ENCODE measurements around the gene C1QTNF1. TPM values are rescaled to one million over a fixed set of nuclear protein-coding genes. Genes with fewer than 3 reads are reported as not detected.

The C1QTNF1 gene
- total and polyA plus RNA-seq, 9 of the 15 experiments (the other 6 are each of a cell fraction or from before 2014, with no cell fraction given), result 0.09 TPM; not detected in 8

- TF ChIP-seq PHTF2 (CRISPR knock-in tag; IDR thresholded peaks at IDR 0.05), result no peak
- TF ChIP-seq ZZZ3 (IDR thresholded peaks at IDR 0.05), result no peak
- TF ChIP-seq SIRT6 (IDR thresholded peaks at IDR 0.05; ENCODE audit: low read depth, low read length), result no peak
- TF ChIP-seq, protein P1, sequence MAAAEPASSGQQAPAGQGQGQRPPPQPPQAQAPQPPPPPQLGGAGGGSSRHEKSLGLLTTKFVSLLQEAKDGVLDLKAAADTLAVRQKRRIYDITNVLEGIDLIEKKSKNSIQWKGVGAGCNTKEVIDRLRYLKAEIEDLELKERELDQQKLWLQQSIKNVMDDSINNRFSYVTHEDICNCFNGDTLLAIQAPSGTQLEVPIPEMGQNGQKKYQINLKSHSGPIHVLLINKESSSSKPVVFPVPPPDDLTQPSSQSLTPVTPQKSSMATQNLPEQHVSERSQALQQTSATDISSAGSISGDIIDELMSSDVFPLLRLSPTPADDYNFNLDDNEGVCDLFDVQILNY (CRISPR knock-in tag; IDR thresholded peaks at IDR 0.05), result no peak
- no peak for TF ChIP-seq SIX5 (IDR thresholded peaks at IDR 0.05; ENCODE audit: borderline replicate concordance in 1 of 2, insufficient read depth in 1 of 2, low read depth in 1 of 2, low read length in 2 of 2)
- TF ChIP-seq ZBTB8A (IDR thresholded peaks at IDR 0.05; ENCODE audit: partially characterized antibody), result no peak
- TF ChIP-seq NCOR1 (IDR thresholded peaks at IDR 0.05), result no peak
- TF ChIP-seq TAL1 (IDR thresholded peaks at IDR 0.05), result no peak
- TF ChIP-seq, protein P2, sequence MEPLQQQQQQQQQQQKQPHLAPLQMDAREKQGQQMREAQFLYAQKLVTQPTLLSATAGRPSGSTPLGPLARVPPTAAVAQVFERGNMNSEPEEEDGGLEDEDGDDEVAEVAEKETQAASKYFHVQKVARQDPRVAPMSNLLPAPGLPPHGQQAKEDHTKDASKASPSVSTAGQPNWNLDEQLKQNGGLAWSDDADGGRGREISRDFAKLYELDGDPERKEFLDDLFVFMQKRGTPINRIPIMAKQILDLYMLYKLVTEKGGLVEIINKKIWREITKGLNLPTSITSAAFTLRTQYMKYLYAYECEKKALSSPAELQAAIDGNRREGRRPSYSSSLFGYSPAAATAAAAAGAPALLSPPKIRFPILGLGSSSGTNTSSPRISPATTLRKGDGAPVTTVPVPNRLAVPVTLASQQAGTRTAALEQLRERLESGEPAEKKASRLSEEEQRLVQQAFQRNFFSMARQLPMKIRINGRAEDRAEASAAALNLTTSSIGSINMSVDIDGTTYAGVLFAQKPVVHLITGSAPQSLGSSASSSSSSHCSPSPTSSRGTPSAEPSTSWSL (CRISPR knock-in tag; IDR thresholded peaks at IDR 0.05; ENCODE audit: borderline replicate concordance), result no peak
- no peak for TF ChIP-seq HLTF (IDR thresholded peaks at IDR 0.05)
- TF ChIP-seq FOXK2 (conservative IDR thresholded peaks at IDR 0.05 in 1 of 2, IDR thresholded peaks at IDR 0.05 in 1 of 2; ENCODE audit: low read depth in 2 of 2), result no peak
- TF ChIP-seq EZH2 (IDR thresholded peaks at IDR 0.05; ENCODE audit: borderline replicate concordance, low read depth, low read length), result no peak
- no peak for TF ChIP-seq RFX5 (IDR thresholded peaks at IDR 0.05; ENCODE audit: low read depth, low read length)
- TF ChIP-seq, protein P3, sequence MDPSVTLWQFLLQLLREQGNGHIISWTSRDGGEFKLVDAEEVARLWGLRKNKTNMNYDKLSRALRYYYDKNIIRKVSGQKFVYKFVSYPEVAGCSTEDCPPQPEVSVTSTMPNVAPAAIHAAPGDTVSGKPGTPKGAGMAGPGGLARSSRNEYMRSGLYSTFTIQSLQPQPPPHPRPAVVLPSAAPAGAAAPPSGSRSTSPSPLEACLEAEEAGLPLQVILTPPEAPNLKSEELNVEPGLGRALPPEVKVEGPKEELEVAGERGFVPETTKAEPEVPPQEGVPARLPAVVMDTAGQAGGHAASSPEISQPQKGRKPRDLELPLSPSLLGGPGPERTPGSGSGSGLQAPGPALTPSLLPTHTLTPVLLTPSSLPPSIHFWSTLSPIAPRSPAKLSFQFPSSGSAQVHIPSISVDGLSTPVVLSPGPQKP (CRISPR knock-in tag; IDR thresholded peaks at IDR 0.05), result no peak
- TF ChIP-seq MTA3 (IDR thresholded peaks at IDR 0.05; ENCODE audit: borderline replicate concordance), result no peak
- TF ChIP-seq FOSL1 (tag; conservative IDR thresholded peaks at IDR 0.05), result no peak
- TF ChIP-seq HOXB6 (CRISPR knock-in tag; IDR thresholded peaks at IDR 0.05; ENCODE audit: borderline replicate concordance), result no peak
- TF ChIP-seq ZNF586 (CRISPR knock-in tag; conservative IDR thresholded peaks at IDR 0.05), result no peak
- POLR2A ChIA-PET, result interaction anchor here (0.7 to 1.3 kb wide), 2 partner anchors 10 to 30 kb away, joined by 3 to 8 read pairs; no protein-coding TSS in a partner anchor
- Histone ChIP-seq H4K20me1 (replicated peaks; ENCODE audit: control insufficient read depth, insufficient read depth, low read length) (peaks cover 21% of the 10 kb centered on the region), H3K9ac (ENCODE audit: insufficient read depth in 1 of 2, low read depth in 2 of 2, low read length in 2 of 2) (0 out of 4 replicates have a peak overlapping the region, but pooled peaks of 1 of the 2 experiments have one; percentile 33), H3K9me3 (replicated peaks; ENCODE audit: control insufficient read depth, insufficient read depth, low read depth, low read length) (no peaks in the 10 kb centered on the region), H3K36me3 (ENCODE audit: control insufficient read depth, insufficient read depth, low read length) (peaks cover 24% of the 10 kb centered on the region; the same call in 2 of the 3 replicates), H3K27me3 (ENCODE audit: control insufficient read depth in 2 of 2, insufficient read depth in 2 of 2, low read length in 2 of 2) (no peaks in the 10 kb centered on the region), H3K9me1 (ENCODE audit: control insufficient read depth, insufficient read depth, low read length) (peaks cover 8% of the 10 kb centered on the region), H2AFZ (ENCODE audit: low read depth, low read length) (no peak overlapping the region), H3K4me1 (replicated peaks in 1 of 2; ENCODE audit: control insufficient read depth in 2 of 2, insufficient read depth in 2 of 2, low read length in 2 of 2) (peaks cover 11 to 30% of the 10 kb centered on the region in 2 experiments), H3K27ac (ENCODE audit: extremely low read depth, low read depth, low read length) (no peak overlapping the region), H3K79me2 (ENCODE audit: control insufficient read depth, insufficient read depth, low read length) (peaks cover 69% of the 10 kb centered on the region), H3K4me2 (ENCODE audit: insufficient read depth, low read length) (no peak overlapping the region), H3K4me3 (no peak overlapping the region)
- no peak for FAIRE-seq
- no peak for ATAC-seq
- CTCF ChIA-PET (ENCODE audit: low intra/inter-chr PET ratio), result no interaction called here
- 74% methylated on average over 5 of the region's 8 CpGs for WGBS (ENCODE audit: insufficient coverage, low coverage, missing lambda C conversion rate)
- intact Hi-C loops (cut with micrococcal nuclease), result no loop called here
- no TSS peak for BruUV-seq (replicated peaks)
- DNase-seq (ENCODE audit: extremely low read depth in 1 of 4, low spot score in 3 of 4), result peak in 1 of 4 experiments; percentile 11
- in situ Hi-C loops (cut with MboI), result no loop called here
Observed at GRCh38 chr17:79006046-79006445, 17.9 kb upstream of the C1QTNF1 start.

Measured in K562 (cell line).